ENCODE data around the gene LRIT3. TPM values are rescaled to one million over a fixed set of nuclear protein-coding genes. Genes with fewer than 3 reads are reported as not detected.
"Not testable (repeated sequence)": the region's sequence is repeated elsewhere in the genome, so short reads cannot be mapped to it uniquely, and the experiment has no call there.

Gene LRIT3
- polyA plus RNA-seq, 1 donor: 0.31 TPM

GRCh38 chr4:109873791-109874514 is 26.0 kb downstream of the LRIT3 start:
- Histone ChIP-seq H3K27ac (ENCODE audit: low read length) (no peak overlapping the region), H3K27me3 (ENCODE audit: control insufficient read depth, insufficient read depth, low read length) (no peaks in the 10 kb centered on the region), H3K4me3 (ENCODE audit: low read length) (no peak overlapping the region), H3K4me1 (ENCODE audit: control insufficient read depth, insufficient read depth, low read length) (no peaks in the 10 kb centered on the region), H3K9me3 (ENCODE audit: control insufficient read depth, low read depth, low read length) (no peaks in the 10 kb centered on the region), H3K36me3 (ENCODE audit: control insufficient read depth, insufficient read depth, low read length) (no peaks in the 10 kb centered on the region)
- no peak for DNase-seq
- WGBS (ENCODE audit: insufficient coverage, low lambda C conversion rate): 80% methylated on average over 3 of the region's 11 CpGs

- 100% methylated on average over 1 of the region's 1 CpG for WGBS (ENCODE audit: insufficient coverage, low lambda C conversion rate)
- H3K4me3 ChIP-seq (ENCODE audit: low read length): no peak overlapping the region
- no peaks in the 10 kb centered on the region for H3K36me3 ChIP-seq (ENCODE audit: control insufficient read depth, insufficient read depth, low read length)
Observed at GRCh38 chr4:109875106-109875505, 27.2 kb downstream of the LRIT3 start.

GRCh38 chr4:109875553-109875952 is 27.6 kb downstream of the LRIT3 start:
- not testable (repeated sequence) for DNase-seq; H3K9me3 ChIP-seq (ENCODE audit: control insufficient read depth, low read depth, low read length); H3K36me3 ChIP-seq (ENCODE audit: control insufficient read depth, insufficient read depth, low read length); H3K4me3 ChIP-seq (ENCODE audit: low read length); H3K4me1 ChIP-seq (ENCODE audit: control insufficient read depth, insufficient read depth, low read length); H3K27me3 ChIP-seq (ENCODE audit: control insufficient read depth, insufficient read depth, low read length); H3K27ac ChIP-seq (ENCODE audit: low read length)
- no CpG with 5 or more reads among the region's 2 CpGs for WGBS (ENCODE audit: insufficient coverage, low lambda C conversion rate)

More at GRCh38 chr4:109875106-109875505, 27.2 kb downstream of the LRIT3 start:
- Histone ChIP-seq H3K27me3 (ENCODE audit: control insufficient read depth, insufficient read depth, low read length) (no peaks in the 10 kb centered on the region), H3K9me3 (ENCODE audit: control insufficient read depth, low read depth, low read length) (no peaks in the 10 kb centered on the region), H3K27ac (ENCODE audit: low read length) (no peak overlapping the region), H3K4me1 (ENCODE audit: control insufficient read depth, insufficient read depth, low read length) (no peaks in the 10 kb centered on the region)
- DNase-seq: no peak

- no peaks in the 10 kb centered on the region for H3K36me3 ChIP-seq (ENCODE audit: control insufficient read depth, insufficient read depth, low read length)
- no peak for DNase-seq
- no peak overlapping the region for H3K4me3 ChIP-seq (ENCODE audit: low read length)
- no peaks in the 10 kb centered on the region for H3K9me3 ChIP-seq (ENCODE audit: control insufficient read depth, low read depth, low read length)
- no peaks in the 10 kb centered on the region for H3K4me1 ChIP-seq (ENCODE audit: control insufficient read depth, insufficient read depth, low read length)
- no peaks in the 10 kb centered on the region for H3K27me3 ChIP-seq (ENCODE audit: control insufficient read depth, insufficient read depth, low read length)
- WGBS (ENCODE audit: insufficient coverage, low lambda C conversion rate): 100% methylated on average over 1 of the region's 2 CpGs
- H3K27ac ChIP-seq (ENCODE audit: low read length): no peak overlapping the region
Observed at GRCh38 chr4:109876634-109877265, 28.8 kb downstream of the LRIT3 start.

GRCh38 chr4:109877400-109877799 is 29.5 kb downstream of the LRIT3 start:
- Histone ChIP-seq H3K4me3 (ENCODE audit: low read length) (no peak overlapping the region), H3K9me3 (ENCODE audit: control insufficient read depth, low read depth, low read length) (no peaks in the 10 kb centered on the region)

GRCh38 chr4:109878355-109878754 is 30.4 kb downstream of the LRIT3 start:
- H3K27ac ChIP-seq (ENCODE audit: low read length): no peak overlapping the region
- H3K27me3 ChIP-seq (ENCODE audit: control insufficient read depth, insufficient read depth, low read length): no peaks in the 10 kb centered on the region
- no peaks in the 10 kb centered on the region for H3K4me1 ChIP-seq (ENCODE audit: control insufficient read depth, insufficient read depth, low read length)
- H3K36me3 ChIP-seq (ENCODE audit: control insufficient read depth, insufficient read depth, low read length): no peaks in the 10 kb centered on the region
- H3K4me3 ChIP-seq (ENCODE audit: low read length): no peak overlapping the region
- WGBS (ENCODE audit: insufficient coverage, low lambda C conversion rate): no CpG with 5 or more reads among the region's 2 CpGs
- no peak for DNase-seq
- no peaks in the 10 kb centered on the region for H3K9me3 ChIP-seq (ENCODE audit: control insufficient read depth, low read depth, low read length)

More at GRCh38 chr4:109877400-109877799, 29.5 kb downstream of the LRIT3 start:
- no peak overlapping the region for H3K27ac ChIP-seq (ENCODE audit: low read length)
- no peaks in the 10 kb centered on the region for H3K4me1 ChIP-seq (ENCODE audit: control insufficient read depth, insufficient read depth, low read length)
- no peaks in the 10 kb centered on the region for H3K36me3 ChIP-seq (ENCODE audit: control insufficient read depth, insufficient read depth, low read length)
- DNase-seq: no peak
- no peaks in the 10 kb centered on the region for H3K27me3 ChIP-seq (ENCODE audit: control insufficient read depth, insufficient read depth, low read length)
- 100% methylated on average over 3 of the region's 3 CpGs for WGBS (ENCODE audit: insufficient coverage, low lambda C conversion rate)

- no peaks in the 10 kb centered on the region for H3K9me3 ChIP-seq (ENCODE audit: control insufficient read depth, low read depth, low read length)
- H3K27me3 ChIP-seq (ENCODE audit: control insufficient read depth, insufficient read depth, low read length): no peaks in the 10 kb centered on the region
- no peaks in the 10 kb centered on the region for H3K4me1 ChIP-seq (ENCODE audit: control insufficient read depth, insufficient read depth, low read length)
- H3K27ac ChIP-seq (ENCODE audit: low read length): no peak overlapping the region
- H3K4me3 ChIP-seq (ENCODE audit: low read length): no peak overlapping the region
- no peaks in the 10 kb centered on the region for H3K36me3 ChIP-seq (ENCODE audit: control insufficient read depth, insufficient read depth, low read length)
- DNase-seq: no peak
- 100% methylated on average over 1 of the region's 12 CpGs for WGBS (ENCODE audit: insufficient coverage, low lambda C conversion rate)
Observed at GRCh38 chr4:109879081-109879480, 31.2 kb downstream of the LRIT3 start.

- no peak overlapping the region for H3K27ac ChIP-seq (ENCODE audit: low read length)
- WGBS (ENCODE audit: insufficient coverage, low lambda C conversion rate): no CpG with 5 or more reads among the region's 7 CpGs
- no peak overlapping the region for H3K4me3 ChIP-seq (ENCODE audit: low read length)
- H3K4me1 ChIP-seq (ENCODE audit: control insufficient read depth, insufficient read depth, low read length): no peaks in the 10 kb centered on the region
- H3K9me3 ChIP-seq (ENCODE audit: control insufficient read depth, low read depth, low read length): no peaks in the 10 kb centered on the region
- DNase-seq: no peak
- no peaks in the 10 kb centered on the region for H3K36me3 ChIP-seq (ENCODE audit: control insufficient read depth, insufficient read depth, low read length)
- H3K27me3 ChIP-seq (ENCODE audit: control insufficient read depth, insufficient read depth, low read length): no peaks in the 10 kb centered on the region
Observed at GRCh38 chr4:109879636-109880314, 31.9 kb downstream of the LRIT3 start.

GRCh38 chr4:109886303-109886702 is 38.4 kb downstream of the LRIT3 start:
- H3K4me1 ChIP-seq (ENCODE audit: control insufficient read depth, insufficient read depth, low read length): no peaks in the 10 kb centered on the region
- H3K36me3 ChIP-seq (ENCODE audit: control insufficient read depth, insufficient read depth, low read length): no peaks in the 10 kb centered on the region
- peaks cover 2% of the 10 kb centered on the region for H3K27me3 ChIP-seq (ENCODE audit: control insufficient read depth, insufficient read depth, low read length)
- H3K27ac ChIP-seq (ENCODE audit: low read length): no peak overlapping the region
- no peak for DNase-seq
- H3K4me3 ChIP-seq (ENCODE audit: low read length): no peak overlapping the region
- H3K9me3 ChIP-seq (ENCODE audit: control insufficient read depth, low read depth, low read length): no peaks in the 10 kb centered on the region

- no peaks in the 10 kb centered on the region for H3K4me1 ChIP-seq (ENCODE audit: control insufficient read depth, insufficient read depth, low read length)
- H3K27me3 ChIP-seq (ENCODE audit: control insufficient read depth, insufficient read depth, low read length): peaks cover 2% of the 10 kb centered on the region
- H3K27ac ChIP-seq (ENCODE audit: low read length): no peak overlapping the region
- DNase-seq: no peak
- no peak overlapping the region for H3K4me3 ChIP-seq (ENCODE audit: low read length)
- H3K36me3 ChIP-seq (ENCODE audit: control insufficient read depth, insufficient read depth, low read length): no peaks in the 10 kb centered on the region
- WGBS (ENCODE audit: insufficient coverage, low lambda C conversion rate): no CpG with 5 or more reads among the region's 6 CpGs
- no peaks in the 10 kb centered on the region for H3K9me3 ChIP-seq (ENCODE audit: control insufficient read depth, low read depth, low read length)
Observed at GRCh38 chr4:109887071-109887470, 39.2 kb downstream of the LRIT3 start.
